GM23338 (cell line): ENCODE measurements around the gene RAPGEF3. TPM values are rescaled to one million over a fixed set of nuclear protein-coding genes. Genes with fewer than 3 reads are reported as not detected.

Experiments
- ATAC-seq: fragments of 200-7000 bp; cut with Tn5 transposase; 3 replicates; pipeline ENCODE4 v1.9.1; 2020
- DNase-seq: peaks from one replicate; pipeline ENCODE4 v3.0.0-alpha.2; 2015; ENCODE audit warnings: low spot score
- H2AFZ ChIP-seq: fragments of 200-600 bp; sonication (generic); 2 replicates; pipeline ENCODE4 v1.8.0; 2016; ENCODE audit warnings: antibody characterized with exemption, mild to moderate bottlenecking, moderate library complexity
- H3F3A ChIP-seq: fragments of 200-600 bp; sonication (generic); replicated peaks from 2 replicates; pipeline ENCODE4 v1.8.0; 2017; ENCODE audit warnings: antibody characterized with exemption, mixed run types, low read depth
- H3K27ac ChIP-seq: fragments of 200-600 bp; sonication (generic); 2 replicates; pipeline ENCODE4 v1.6.1; 2016; ENCODE audit warnings: low read depth
- H3K27me3 ChIP-seq: fragments of 200-600 bp; sonication (generic); 2 replicates; pipeline ENCODE4 v1.8.0; 2016; ENCODE audit warnings: mild to moderate bottlenecking, mixed run types, moderate library complexity; ENCODE audit not compliant: insufficient read depth
- H3K36me3 ChIP-seq: fragments of 200-600 bp; sonication (generic); 2 replicates; pipeline ENCODE4 v1.8.0; 2016; ENCODE audit warnings: mild to moderate bottlenecking; ENCODE audit not compliant: insufficient read depth
- H3K4me1 ChIP-seq: fragments of 200-600 bp; sonication (generic); 2 replicates; pipeline ENCODE4 v1.8.0; 2016; ENCODE audit warnings: mild to moderate bottlenecking, moderate library complexity; ENCODE audit not compliant: insufficient read depth
- H3K4me2 ChIP-seq: fragments of 200-600 bp; sonication (generic); 2 replicates; pipeline ENCODE4 v1.7.1; 2017; ENCODE audit warnings: mixed run types
- H3K4me3 ChIP-seq: fragments of 200-600 bp; sonication (generic); 2 replicates; pipeline ENCODE4 v1.6.1; 2016; ENCODE audit warnings: mixed run types
- H3K79me2 ChIP-seq: fragments of 200-600 bp; sonication (generic); replicated peaks from 2 replicates; pipeline ENCODE4 v1.8.0; 2017; ENCODE audit warnings: mild to moderate bottlenecking; ENCODE audit not compliant: insufficient read depth
- H3K9me2 ChIP-seq: fragments of 200-600 bp; sonication (generic); 2 replicates; pipeline ENCODE4 v1.8.0; 2017; ENCODE audit not compliant: insufficient read depth
- H4K20me1 ChIP-seq: fragments of 200-600 bp; sonication (generic); replicated peaks from 2 replicates; pipeline ENCODE4 v1.8.0; 2017; ENCODE audit warnings: mild to moderate bottlenecking; ENCODE audit not compliant: insufficient read depth
- H3K27ac Mint-ChIP-seq: 2 replicates; pipeline ENCODE4 v1.8.0; 2020; ENCODE audit warnings: inconsistent platforms, mild to moderate bottlenecking, moderate library complexity, mixed read lengths
- H3K27me3 Mint-ChIP-seq: 3 replicates; pipeline ENCODE4 v1.8.0; 2022; ENCODE audit warnings: low read depth, mild to moderate bottlenecking, moderate library complexity, mixed read lengths, inconsistent platforms; ENCODE audit not compliant: insufficient read depth, poor library complexity
- H3K36me3 Mint-ChIP-seq: 3 replicates; pipeline ENCODE4 v1.8.0; 2021; ENCODE audit warnings: low read depth, mild to moderate bottlenecking, inconsistent platforms, moderate library complexity, mixed read lengths
- H3K4me1 Mint-ChIP-seq: 3 replicates; pipeline ENCODE4 v1.8.0; 2020; ENCODE audit warnings: mild to moderate bottlenecking, inconsistent platforms, mixed read lengths
- H3K4me3 Mint-ChIP-seq: 3 replicates; pipeline ENCODE4 v1.8.0; 2021; ENCODE audit warnings: moderate library complexity, mild to moderate bottlenecking, inconsistent platforms, mixed read lengths
- H3K9me3 Mint-ChIP-seq: 3 replicates; pipeline ENCODE4 v1.8.0; 2020; ENCODE audit warnings: moderate library complexity, mild to moderate bottlenecking, inconsistent platforms, mixed read lengths
- CREB1 ChIP-seq: fragments of 250-450 bp; sonication (Bioruptor Pico); IDR thresholded peaks from 2 replicates; pipeline ENCODE4 v1.5.0; 2020; ENCODE audit warnings: low read depth, mild to moderate bottlenecking, moderate library complexity
- EZH2 ChIP-seq: fragments of 200-600 bp; sonication (generic); IDR thresholded peaks from one replicate; pipeline ENCODE4 v1.8.0; 2017; ENCODE audit warnings: antibody characterized with exemption, mild to moderate bottlenecking, low read depth; ENCODE audit not compliant: unreplicated experiment
- EZH2phosphoT487 ChIP-seq: fragments of 200-600 bp; sonication (generic); IDR thresholded peaks from one replicate; pipeline ENCODE4 v1.8.1; 2018; ENCODE audit warnings: antibody characterized with exemption; ENCODE audit not compliant: unreplicated experiment
- JUNB ChIP-seq: IDR thresholded peaks from one replicate; pipeline ENCODE4 v1.6.1; 2016; ENCODE audit warnings: antibody characterized with exemption; ENCODE audit not compliant: unreplicated experiment
- NANOG ChIP-seq: IDR thresholded peaks from 2 replicates; pipeline ENCODE4 v1.6.1; 2016; ENCODE audit warnings: antibody characterized with exemption, borderline replicate concordance
- POLR2AphosphoS5 ChIP-seq: IDR thresholded peaks from 2 replicates; pipeline ENCODE4 v1.6.1; 2016; ENCODE audit warnings: antibody characterized with exemption, low read depth
- STAT1 ChIP-seq: IDR thresholded peaks from one replicate; pipeline ENCODE4 v1.6.1; 2016; ENCODE audit warnings: antibody characterized with exemption; ENCODE audit not compliant: unreplicated experiment
- ZNF114 ChIP-seq: fragments of 250-450 bp; sonication (Bioruptor Pico); IDR thresholded peaks from 2 replicates; pipeline ENCODE4 v1.5.0; 2020; ENCODE audit warnings: mild to moderate bottlenecking, moderate library complexity
- ZNF331 ChIP-seq: fragments of 250-450 bp; sonication (Bioruptor Pico); IDR thresholded peaks from 2 replicates; pipeline ENCODE4 v1.5.0; 2020; ENCODE audit warnings: low read depth, mild to moderate bottlenecking, moderate library complexity
- polyA plus RNA-seq: library from polyadenylated mRNA; unstranded; fragments of >200 nt; fragmentation: Nextera tagmentation; extraction: Ambion mirVana; gene quantifications from 2 replicates; pipeline ENCODE4 v1.2.1, GENCODE V29; 2016
- total RNA-seq: library from RNA; depleted of rRNA; stranded (reverse); fragments of >200 nt; shearing (Covaris generic); gene quantifications from 2 replicates; pipeline ENCODE4 v1.2.3, GENCODE V29; 2014
- TF ChIP-seq, protein P1 (sequence below): IDR thresholded peaks from 2 replicates; pipeline ENCODE4 v1.6.1; 2016; ENCODE audit warnings: antibody characterized with exemption
- TF ChIP-seq, protein P2 (sequence below), 2 experiments: fragments of 200-600 bp in 1 of 2; sonication (generic) in 1 of 2; conservative IDR thresholded peaks; 2 replicates each; pipeline versions ENCODE4 v1.5.1 to v1.6.1; 2016 to 2017; ENCODE audit warnings: antibody characterized with exemption in 2 of 2, low read depth in 2 of 2, mild to moderate bottlenecking in 2 of 2, moderate library complexity in 1 of 2
- TF ChIP-seq, protein P3 (sequence below): fragments of 250-450 bp; sonication (Bioruptor Pico); IDR thresholded peaks from 2 replicates; pipeline ENCODE4 v1.5.0; 2020; ENCODE audit warnings: mild to moderate bottlenecking, moderate library complexity
- TF ChIP-seq, protein P4 (sequence below): IDR thresholded peaks from one replicate; pipeline ENCODE4 v1.6.1; 2018; ENCODE audit warnings: antibody characterized with exemption; ENCODE audit not compliant: unreplicated experiment

Gene RAPGEF3
- total and polyA plus RNA-seq, 2 experiments from 2014 or later: 2.3 to 11.8 TPM

DNA sequence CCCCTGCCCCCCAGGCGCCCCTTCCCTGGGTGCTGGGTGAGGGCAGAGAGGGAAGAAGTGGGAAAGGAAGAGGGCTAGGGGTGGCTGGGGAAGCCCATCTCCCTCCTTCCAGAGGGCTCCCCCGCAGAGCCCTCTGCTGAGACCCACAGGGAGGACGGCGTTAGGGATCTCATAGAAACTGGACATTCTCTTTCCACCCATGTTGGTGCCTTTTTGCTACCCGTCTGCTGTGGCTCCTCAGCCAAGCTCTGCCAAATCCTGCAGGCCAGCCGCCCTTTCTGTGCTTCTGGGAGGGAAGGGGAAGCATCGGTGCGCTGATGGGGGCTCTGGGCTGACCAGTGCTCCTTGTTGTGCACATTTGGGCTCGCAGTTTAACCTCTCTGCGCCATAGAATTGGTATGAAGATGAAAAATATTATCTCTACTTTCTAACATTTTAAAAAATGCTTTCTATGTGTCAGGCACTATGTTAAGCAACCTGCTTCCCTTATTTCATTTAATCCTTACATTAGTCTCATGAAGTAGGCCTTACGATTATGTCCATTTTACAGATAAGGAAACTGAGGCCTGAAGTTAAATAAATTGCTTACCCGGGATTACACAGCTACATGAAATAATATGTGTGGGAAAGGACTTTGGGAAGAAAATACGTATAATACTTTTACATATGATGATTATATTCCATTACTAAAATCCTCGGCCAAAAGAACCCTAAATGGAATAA, 15.3 kb upstream of the RAPGEF3 start:
- peaks cover 39% of the 10 kb centered on the region for H3K4me1 ChIP-seq
- no peaks in the 10 kb centered on the region for H4K20me1 ChIP-seq
- peaks cover 15% of the 10 kb centered on the region for H3F3A ChIP-seq
- H3K36me3 ChIP-seq: no peaks in the 10 kb centered on the region
- H3K4me1 Mint-ChIP-seq: peaks cover 45% of the 10 kb centered on the region
- H3K36me3 Mint-ChIP-seq: no peaks in the 10 kb centered on the region
- H3K27me3 Mint-ChIP-seq: peaks cover 17% of the 10 kb centered on the region
- H3K79me2 ChIP-seq: no peaks in the 10 kb centered on the region
- ATAC-seq (peak; percentile 29), DNase-seq (no peak)
- H3K27ac ChIP-seq: no peak overlapping the region
- H3K4me3 Mint-ChIP-seq: peak overlapping the region; percentile 90
- H3K9me3 Mint-ChIP-seq: no peaks in the 10 kb centered on the region
- H3K9me2 ChIP-seq: no peaks in the 10 kb centered on the region
- peak overlapping the region; percentile 86 for H3K4me2 ChIP-seq
- H3K27ac Mint-ChIP-seq: no peak overlapping the region
- peak overlapping the region; percentile 52 for H2AFZ ChIP-seq
- H3K27me3 ChIP-seq: peaks cover 17% of the 10 kb centered on the region
- TF ChIP-seq JUNB: no peak
- no peak for TF ChIP-seq EZH2phosphoT487
- TF ChIP-seq STAT1: no peak
- no peak for TF ChIP-seq POLR2AphosphoS5
- no peak for TF ChIP-seq ZNF331 (CRISPR knock-in tag)
- TF ChIP-seq, protein P1, sequence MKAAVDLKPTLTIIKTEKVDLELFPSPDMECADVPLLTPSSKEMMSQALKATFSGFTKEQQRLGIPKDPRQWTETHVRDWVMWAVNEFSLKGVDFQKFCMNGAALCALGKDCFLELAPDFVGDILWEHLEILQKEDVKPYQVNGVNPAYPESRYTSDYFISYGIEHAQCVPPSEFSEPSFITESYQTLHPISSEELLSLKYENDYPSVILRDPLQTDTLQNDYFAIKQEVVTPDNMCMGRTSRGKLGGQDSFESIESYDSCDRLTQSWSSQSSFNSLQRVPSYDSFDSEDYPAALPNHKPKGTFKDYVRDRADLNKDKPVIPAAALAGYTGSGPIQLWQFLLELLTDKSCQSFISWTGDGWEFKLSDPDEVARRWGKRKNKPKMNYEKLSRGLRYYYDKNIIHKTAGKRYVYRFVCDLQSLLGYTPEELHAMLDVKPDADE: no peak
- TF ChIP-seq ZNF114 (CRISPR knock-in tag): no peak
- TF ChIP-seq, protein P2, sequence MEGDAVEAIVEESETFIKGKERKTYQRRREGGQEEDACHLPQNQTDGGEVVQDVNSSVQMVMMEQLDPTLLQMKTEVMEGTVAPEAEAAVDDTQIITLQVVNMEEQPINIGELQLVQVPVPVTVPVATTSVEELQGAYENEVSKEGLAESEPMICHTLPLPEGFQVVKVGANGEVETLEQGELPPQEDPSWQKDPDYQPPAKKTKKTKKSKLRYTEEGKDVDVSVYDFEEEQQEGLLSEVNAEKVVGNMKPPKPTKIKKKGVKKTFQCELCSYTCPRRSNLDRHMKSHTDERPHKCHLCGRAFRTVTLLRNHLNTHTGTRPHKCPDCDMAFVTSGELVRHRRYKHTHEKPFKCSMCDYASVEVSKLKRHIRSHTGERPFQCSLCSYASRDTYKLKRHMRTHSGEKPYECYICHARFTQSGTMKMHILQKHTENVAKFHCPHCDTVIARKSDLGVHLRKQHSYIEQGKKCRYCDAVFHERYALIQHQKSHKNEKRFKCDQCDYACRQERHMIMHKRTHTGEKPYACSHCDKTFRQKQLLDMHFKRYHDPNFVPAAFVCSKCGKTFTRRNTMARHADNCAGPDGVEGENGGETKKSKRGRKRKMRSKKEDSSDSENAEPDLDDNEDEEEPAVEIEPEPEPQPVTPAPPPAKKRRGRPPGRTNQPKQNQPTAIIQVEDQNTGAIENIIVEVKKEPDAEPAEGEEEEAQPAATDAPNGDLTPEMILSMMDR (conservative IDR thresholded peaks at IDR 0.05; ENCODE audit: low read depth in 2 of 2): no peak
- TF ChIP-seq CREB1 (CRISPR knock-in tag): no peak
- TF ChIP-seq, protein P3, sequence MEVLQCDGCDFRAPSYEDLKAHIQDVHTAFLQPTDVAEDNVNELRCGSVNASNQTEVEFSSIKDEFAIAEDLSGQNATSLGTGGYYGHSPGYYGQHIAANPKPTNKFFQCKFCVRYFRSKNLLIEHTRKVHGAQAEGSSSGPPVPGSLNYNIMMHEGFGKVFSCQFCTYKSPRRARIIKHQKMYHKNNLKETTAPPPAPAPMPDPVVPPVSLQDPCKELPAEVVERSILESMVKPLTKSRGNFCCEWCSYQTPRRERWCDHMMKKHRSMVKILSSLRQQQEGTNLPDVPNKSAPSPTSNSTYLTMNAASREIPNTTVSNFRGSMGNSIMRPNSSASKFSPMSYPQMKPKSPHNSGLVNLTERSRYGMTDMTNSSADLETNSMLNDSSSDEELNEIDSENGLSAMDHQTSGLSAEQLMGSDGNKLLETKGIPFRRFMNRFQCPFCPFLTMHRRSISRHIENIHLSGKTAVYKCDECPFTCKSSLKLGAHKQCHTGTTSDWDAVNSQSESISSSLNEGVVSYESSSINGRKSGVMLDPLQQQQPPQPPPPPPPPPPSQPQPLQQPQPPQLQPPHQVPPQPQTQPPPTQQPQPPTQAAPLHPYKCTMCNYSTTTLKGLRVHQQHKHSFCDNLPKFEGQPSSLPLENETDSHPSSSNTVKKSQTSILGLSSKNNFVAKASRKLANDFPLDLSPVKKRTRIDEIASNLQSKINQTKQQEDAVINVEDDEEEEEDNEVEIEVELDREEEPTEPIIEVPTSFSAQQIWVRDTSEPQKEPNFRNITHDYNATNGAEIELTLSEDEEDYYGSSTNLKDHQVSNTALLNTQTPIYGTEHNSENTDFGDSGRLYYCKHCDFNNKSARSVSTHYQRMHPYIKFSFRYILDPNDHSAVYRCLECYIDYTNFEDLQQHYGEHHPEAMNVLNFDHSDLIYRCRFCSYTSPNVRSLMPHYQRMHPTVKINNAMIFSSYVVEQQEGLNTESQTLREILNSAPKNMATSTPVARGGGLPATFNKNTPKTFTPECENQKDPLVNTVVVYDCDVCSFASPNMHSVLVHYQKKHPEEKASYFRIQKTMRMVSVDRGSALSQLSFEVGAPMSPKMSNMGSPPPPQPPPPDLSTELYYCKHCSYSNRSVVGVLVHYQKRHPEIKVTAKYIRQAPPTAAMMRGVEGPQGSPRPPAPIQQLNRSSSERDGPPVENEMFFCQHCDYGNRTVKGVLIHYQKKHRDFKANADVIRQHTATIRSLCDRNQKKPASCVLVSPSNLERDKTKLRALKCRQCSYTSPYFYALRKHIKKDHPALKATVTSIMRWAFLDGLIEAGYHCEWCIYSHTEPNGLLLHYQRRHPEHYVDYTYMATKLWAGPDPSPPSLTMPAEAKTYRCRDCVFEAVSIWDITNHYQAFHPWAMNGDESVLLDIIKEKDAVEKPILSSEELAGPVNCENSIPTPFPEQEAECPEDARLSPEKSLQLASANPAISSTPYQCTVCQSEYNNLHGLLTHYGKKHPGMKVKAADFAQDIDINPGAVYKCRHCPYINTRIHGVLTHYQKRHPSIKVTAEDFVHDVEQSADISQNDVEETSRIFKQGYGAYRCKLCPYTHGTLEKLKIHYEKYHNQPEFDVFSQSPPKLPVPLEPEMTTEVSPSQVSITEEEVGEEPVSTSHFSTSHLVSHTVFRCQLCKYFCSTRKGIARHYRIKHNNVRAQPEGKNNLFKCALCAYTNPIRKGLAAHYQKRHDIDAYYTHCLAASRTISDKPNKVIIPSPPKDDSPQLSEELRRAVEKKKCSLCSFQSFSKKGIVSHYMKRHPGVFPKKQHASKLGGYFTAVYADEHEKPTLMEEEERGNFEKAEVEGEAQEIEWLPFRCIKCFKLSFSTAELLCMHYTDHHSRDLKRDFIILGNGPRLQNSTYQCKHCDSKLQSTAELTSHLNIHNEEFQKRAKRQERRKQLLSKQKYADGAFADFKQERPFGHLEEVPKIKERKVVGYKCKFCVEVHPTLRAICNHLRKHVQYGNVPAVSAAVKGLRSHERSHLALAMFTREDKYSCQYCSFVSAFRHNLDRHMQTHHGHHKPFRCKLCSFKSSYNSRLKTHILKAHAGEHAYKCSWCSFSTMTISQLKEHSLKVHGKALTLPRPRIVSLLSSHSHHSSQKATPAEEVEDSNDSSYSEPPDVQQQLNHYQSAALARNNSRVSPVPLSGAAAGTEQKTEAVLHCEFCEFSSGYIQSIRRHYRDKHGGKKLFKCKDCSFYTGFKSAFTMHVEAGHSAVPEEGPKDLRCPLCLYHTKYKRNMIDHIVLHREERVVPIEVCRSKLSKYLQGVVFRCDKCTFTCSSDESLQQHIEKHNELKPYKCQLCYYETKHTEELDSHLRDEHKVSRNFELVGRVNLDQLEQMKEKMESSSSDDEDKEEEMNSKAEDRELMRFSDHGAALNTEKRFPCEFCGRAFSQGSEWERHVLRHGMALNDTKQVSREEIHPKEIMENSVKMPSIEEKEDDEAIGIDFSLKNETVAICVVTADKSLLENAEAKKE: no peak
- TF ChIP-seq, protein P4, sequence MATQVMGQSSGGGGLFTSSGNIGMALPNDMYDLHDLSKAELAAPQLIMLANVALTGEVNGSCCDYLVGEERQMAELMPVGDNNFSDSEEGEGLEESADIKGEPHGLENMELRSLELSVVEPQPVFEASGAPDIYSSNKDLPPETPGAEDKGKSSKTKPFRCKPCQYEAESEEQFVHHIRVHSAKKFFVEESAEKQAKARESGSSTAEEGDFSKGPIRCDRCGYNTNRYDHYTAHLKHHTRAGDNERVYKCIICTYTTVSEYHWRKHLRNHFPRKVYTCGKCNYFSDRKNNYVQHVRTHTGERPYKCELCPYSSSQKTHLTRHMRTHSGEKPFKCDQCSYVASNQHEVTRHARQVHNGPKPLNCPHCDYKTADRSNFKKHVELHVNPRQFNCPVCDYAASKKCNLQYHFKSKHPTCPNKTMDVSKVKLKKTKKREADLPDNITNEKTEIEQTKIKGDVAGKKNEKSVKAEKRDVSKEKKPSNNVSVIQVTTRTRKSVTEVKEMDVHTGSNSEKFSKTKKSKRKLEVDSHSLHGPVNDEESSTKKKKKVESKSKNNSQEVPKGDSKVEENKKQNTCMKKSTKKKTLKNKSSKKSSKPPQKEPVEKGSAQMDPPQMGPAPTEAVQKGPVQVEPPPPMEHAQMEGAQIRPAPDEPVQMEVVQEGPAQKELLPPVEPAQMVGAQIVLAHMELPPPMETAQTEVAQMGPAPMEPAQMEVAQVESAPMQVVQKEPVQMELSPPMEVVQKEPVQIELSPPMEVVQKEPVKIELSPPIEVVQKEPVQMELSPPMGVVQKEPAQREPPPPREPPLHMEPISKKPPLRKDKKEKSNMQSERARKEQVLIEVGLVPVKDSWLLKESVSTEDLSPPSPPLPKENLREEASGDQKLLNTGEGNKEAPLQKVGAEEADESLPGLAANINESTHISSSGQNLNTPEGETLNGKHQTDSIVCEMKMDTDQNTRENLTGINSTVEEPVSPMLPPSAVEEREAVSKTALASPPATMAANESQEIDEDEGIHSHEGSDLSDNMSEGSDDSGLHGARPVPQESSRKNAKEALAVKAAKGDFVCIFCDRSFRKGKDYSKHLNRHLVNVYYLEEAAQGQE: no peak
- TF ChIP-seq EZH2: no peak
- TF ChIP-seq NANOG: no peak
- peak overlapping the region; percentile 69 for H3K4me3 ChIP-seq
